Immature natural killer cell (primary cell): ENCODE results near the gene NPW. TPM values are rescaled to one million over a fixed set of nuclear protein-coding genes. Genes with fewer than 3 reads are reported as not detected.
"Not testable (repeated sequence)": the region's sequence is repeated elsewhere in the genome, so short reads cannot be mapped to it uniquely, and the experiment has no call there.

Experiments used
- DNase-seq, 3 donors: peaks; one replicate each; pipeline ENCODE4 v3.0.0; 2022; ENCODE audit warnings: mixed read lengths in 1 of 3
- H3K27ac Mint-ChIP-seq, 6 donors: one replicate each; pipeline ENCODE4 v1.8.0; 2020; ENCODE audit warnings: mixed read lengths in 6 of 6, mild to moderate bottlenecking in 5 of 6, inconsistent platforms in 4 of 6, moderate library complexity in 3 of 6
- H3K27me3 Mint-ChIP-seq, 3 donors: one replicate each; pipeline ENCODE4 v1.8.0; 2020 to 2021; ENCODE audit warnings: low read depth in 3 of 3, mild to moderate bottlenecking in 3 of 3, mixed read lengths in 3 of 3, moderate library complexity in 3 of 3, inconsistent platforms in 1 of 3
- H3K36me3 Mint-ChIP-seq, 3 donors: one replicate each; pipeline ENCODE4 v1.8.0; 2020; ENCODE audit warnings: mixed read lengths in 3 of 3, inconsistent platforms in 2 of 3, mild to moderate bottlenecking in 2 of 3
- H3K4me1 Mint-ChIP-seq, 2 donors: one replicate each; pipeline ENCODE4 v1.8.0; 2020; ENCODE audit warnings: inconsistent platforms in 2 of 2, mild to moderate bottlenecking in 2 of 2, mixed read lengths in 2 of 2, moderate library complexity in 1 of 2
- H3K4me3 Mint-ChIP-seq, 5 donors: one replicate each; pipeline ENCODE4 v1.8.0; 2020; ENCODE audit warnings: mild to moderate bottlenecking in 5 of 5, mixed read lengths in 5 of 5, inconsistent platforms in 3 of 5, moderate library complexity in 3 of 5
- H3K9me3 Mint-ChIP-seq, 6 donors: one replicate each; pipeline ENCODE4 v1.8.0; 2020; ENCODE audit warnings: mild to moderate bottlenecking in 6 of 6, mixed read lengths in 6 of 6, inconsistent platforms in 4 of 6, moderate library complexity in 3 of 6
- polyA plus RNA-seq, 3 donors: library from polyadenylated mRNA; unstranded; fragments of 300-500 nt; fragmentation: Illumina TruSeq; gene quantifications; one replicate each; pipeline ENCODE4 v1.2.3, GENCODE V29; 2021

The NPW gene
- polyA plus RNA-seq, 3 donors from 2014 or later = not detected

- Mint-ChIP-seq H3K4me3 (peak within 1 kb of the TSS; percentile 79 to 86 (median 82)), H3K27ac (peak within 1 kb of the TSS in 3 of 6 donors; percentile 5 to 49 (median 24)), H3K4me1 (peaks cover 19 to 20% of the 10 kb centered on the region in 2 donors), H3K9me3 (no peaks in the 10 kb centered on the region), H3K36me3 (no peaks in the 10 kb centered on the region), H3K27me3 (peaks cover 4 to 12% (median 6%) of the 10 kb centered on the region in 3 donors)
- DNase-seq = peak in 2 of 3 donors; percentile 22 to 36
Measured at GRCh38 chr16:2026461-2027023, 7.0 kb downstream of the NPW start, which contains the start of gene NHERF2. Gene NHERF2 (plus strand): TSS chr16:2026902. CDS start chr16:2027006, 104 bp downstream.

GRCh38 chr16:2027024-2028010, 7.7 kb downstream of the NPW start:
- H3K27ac Mint-ChIP-seq = peak overlapping the region in 2 of 6 donors; percentile 24 to 49
- H3K27me3 Mint-ChIP-seq = peaks cover 4 to 10% (median 6%) of the 10 kb centered on the region in 3 donors

GRCh38 chr16:2028146-2028545, 8.6 kb downstream of the NPW start:
- no peaks in the 10 kb centered on the region for H3K9me3 Mint-ChIP-seq
- peaks cover 13 to 15% of the 10 kb centered on the region in 2 donors for H3K4me1 Mint-ChIP-seq
- H3K27me3 Mint-ChIP-seq = peaks cover 2 to 5% (median 2%) of the 10 kb centered on the region in 3 donors
- H3K36me3 Mint-ChIP-seq = no peaks in the 10 kb centered on the region
- no peak overlapping the region for H3K27ac Mint-ChIP-seq
- peak overlapping the region in 4 of 5 donors; percentile 79 to 86 (median 81) for H3K4me3 Mint-ChIP-seq
- no peak for DNase-seq

More at GRCh38 chr16:2027024-2028010, 7.7 kb downstream of the NPW start:
- no peaks in the 10 kb centered on the region for H3K36me3 Mint-ChIP-seq
- H3K4me3 Mint-ChIP-seq = peak overlapping the region; percentile 79 to 86 (median 82)
- peak; percentile 14 to 28 (median 18) for DNase-seq
- H3K4me1 Mint-ChIP-seq = peaks cover 19 to 20% of the 10 kb centered on the region in 2 donors
- H3K9me3 Mint-ChIP-seq = no peaks in the 10 kb centered on the region

GRCh38 chr16:2028620-2029220, 9.1 kb downstream of the NPW start:
- H3K27me3 Mint-ChIP-seq = peaks cover 0 to 4% (median 2%) of the 10 kb centered on the region in 3 donors
- no peak overlapping the region for H3K4me3 Mint-ChIP-seq
- no peaks in the 10 kb centered on the region for H3K9me3 Mint-ChIP-seq
- H3K27ac Mint-ChIP-seq = no peak overlapping the region
- DNase-seq = no peak
- H3K4me1 Mint-ChIP-seq = peaks cover 10 to 11% of the 10 kb centered on the region in 2 donors
- no peaks in the 10 kb centered on the region for H3K36me3 Mint-ChIP-seq

GRCh38 chr16:2029350-2029749, 9.8 kb downstream of the NPW start:
- Mint-ChIP-seq H3K9me3 (no peaks in the 10 kb centered on the region), H3K4me1 (peaks cover 7% of the 10 kb centered on the region in 2 donors), H3K36me3 (no peaks in the 10 kb centered on the region), H3K27ac (no peak overlapping the region), H3K27me3 (peaks cover 0 to 4% (median 2%) of the 10 kb centered on the region in 3 donors), H3K4me3 (no peak overlapping the region)
- DNase-seq = no peak

- Mint-ChIP-seq H3K27me3 (peaks cover 0 to 5% (median 4%) of the 10 kb centered on the region in 3 donors), H3K9me3 (no peaks in the 10 kb centered on the region), H3K4me1 (peaks cover 5 to 6% of the 10 kb centered on the region in 2 donors), H3K36me3 (no peaks in the 10 kb centered on the region), H3K4me3 (no peak overlapping the region), H3K27ac (peak overlapping the region in 1 of 6 donors; percentile 12)
- DNase-seq = no peak
Measured at GRCh38 chr16:2030036-2030435, 10.5 kb downstream of the NPW start.

GRCh38 chr16:2031081-2031577, 11.5 kb downstream of the NPW start:
- H3K27ac Mint-ChIP-seq = no peak overlapping the region
- H3K4me1 Mint-ChIP-seq = peaks cover 5% of the 10 kb centered on the region in 2 donors
- no peak overlapping the region for H3K4me3 Mint-ChIP-seq
- peaks cover 0 to 5% (median 4%) of the 10 kb centered on the region in 3 donors for H3K27me3 Mint-ChIP-seq
- no peaks in the 10 kb centered on the region for H3K36me3 Mint-ChIP-seq
- DNase-seq = no peak
- no peaks in the 10 kb centered on the region for H3K9me3 Mint-ChIP-seq

- peaks cover 0 to 7% (median 4%) of the 10 kb centered on the region in 3 donors for H3K27me3 Mint-ChIP-seq
- no peak overlapping the region for H3K27ac Mint-ChIP-seq
- no peak for DNase-seq
- H3K4me3 Mint-ChIP-seq = no peak overlapping the region
- H3K36me3 Mint-ChIP-seq = no peaks in the 10 kb centered on the region
- no peaks in the 10 kb centered on the region for H3K9me3 Mint-ChIP-seq
- H3K4me1 Mint-ChIP-seq = peaks cover 3 to 4% of the 10 kb centered on the region in 2 donors
Measured at GRCh38 chr16:2032285-2033056, 12.9 kb downstream of the NPW start.

GRCh38 chr16:2033057-2033908, 13.7 kb downstream of the NPW start:
- DNase-seq = no peak
- no peaks in the 10 kb centered on the region for H3K9me3 Mint-ChIP-seq
- H3K27me3 Mint-ChIP-seq = peaks cover 0 to 7% (median 1%) of the 10 kb centered on the region in 3 donors
- no peak overlapping the region for H3K4me3 Mint-ChIP-seq
- H3K36me3 Mint-ChIP-seq = no peaks in the 10 kb centered on the region
- H3K27ac Mint-ChIP-seq = no peak overlapping the region
- no peaks in the 10 kb centered on the region for H3K4me1 Mint-ChIP-seq

- H3K27ac Mint-ChIP-seq, H3K4me1 Mint-ChIP-seq, H3K36me3 Mint-ChIP-seq, H3K9me3 Mint-ChIP-seq, H3K4me3 Mint-ChIP-seq, H3K27me3 Mint-ChIP-seq, DNase-seq: not testable (repeated sequence)
Measured at GRCh38 chr16:2033909-2034695, 14.5 kb downstream of the NPW start.

- no peaks in the 10 kb centered on the region for H3K4me1 Mint-ChIP-seq
- no peak overlapping the region for H3K27ac Mint-ChIP-seq
- H3K36me3 Mint-ChIP-seq = no peaks in the 10 kb centered on the region
- peaks cover 0 to 7% (median 0%) of the 10 kb centered on the region in 3 donors for H3K27me3 Mint-ChIP-seq
- DNase-seq = no peak
- H3K9me3 Mint-ChIP-seq = no peaks in the 10 kb centered on the region
- no peak overlapping the region for H3K4me3 Mint-ChIP-seq
Measured at GRCh38 chr16:2034696-2035430, 15.3 kb downstream of the NPW start.
